Neural progenitor cell (in vitro differentiated cells): ENCODE data around the gene TRIM65. TPM values are rescaled to one million over a fixed set of nuclear protein-coding genes. Genes with fewer than 3 reads are reported as not detected.

ENCODE experiments used
- DNase-seq: peaks from one replicate; pipeline ENCODE4 v3.0.0-alpha.2; 2016; ENCODE audit warnings: low spot score
- H2AFZ ChIP-seq: fragments of 200-600 bp; sonication (generic); replicated peaks from 2 replicates; pipeline ENCODE4 v1.6.1; 2016; ENCODE audit warnings: antibody characterized with exemption
- H3F3A ChIP-seq: fragments of 200-600 bp; sonication (generic); 2 replicates; pipeline ENCODE4 v1.6.1; 2016; ENCODE audit warnings: antibody characterized with exemption, low read depth
- H3K27ac ChIP-seq: fragments of 200-600 bp; sonication (generic); 2 replicates; pipeline ENCODE4 v1.5.1; 2016; ENCODE audit warnings: mild to moderate bottlenecking
- H3K27me3 ChIP-seq: fragments of 200-600 bp; sonication (generic); 2 replicates; pipeline ENCODE4 v1.6.1; 2016; ENCODE audit warnings: mild to moderate bottlenecking, moderate library complexity
- H3K36me3 ChIP-seq: fragments of 200-600 bp; sonication (generic); 2 replicates; pipeline ENCODE4 v1.5.1; 2016
- H3K4me1 ChIP-seq: fragments of 200-600 bp; sonication (generic); 2 replicates; pipeline ENCODE4 v1.6.1; 2016; ENCODE audit warnings: mixed run types
- H3K4me2 ChIP-seq: fragments of 200-600 bp; sonication (generic); 2 replicates; pipeline ENCODE4 v1.6.1; 2016
- H3K4me3 ChIP-seq: fragments of 200-600 bp; sonication (generic); 2 replicates; pipeline ENCODE4 v1.5.1; 2016
- H3K79me2 ChIP-seq: fragments of 200-600 bp; sonication (generic); 2 replicates; pipeline ENCODE4 v1.6.1; 2016; ENCODE audit warnings: low read depth
- H3K9ac ChIP-seq: fragments of 200-600 bp; sonication (generic); 2 replicates; pipeline ENCODE4 v1.6.1; 2016
- H3K9me3 ChIP-seq: fragments of 200-600 bp; sonication (generic); 2 replicates; pipeline ENCODE4 v1.5.1; 2016; ENCODE audit warnings: low read depth
- H4K20me1 ChIP-seq: fragments of 200-600 bp; sonication (generic); 2 replicates; pipeline ENCODE4 v1.6.1; 2016; ENCODE audit warnings: low read depth
- H3K27ac Mint-ChIP-seq: 3 replicates; pipeline ENCODE4 v1.8.0; 2021; ENCODE audit warnings: mixed read lengths
- H3K27me3 Mint-ChIP-seq: 2 replicates; pipeline ENCODE4 v1.8.0; 2022; ENCODE audit warnings: low read depth, mild to moderate bottlenecking, inconsistent platforms, moderate library complexity, mixed read lengths; ENCODE audit not compliant: insufficient read depth
- H3K36me3 Mint-ChIP-seq: 3 replicates; pipeline ENCODE4 v1.8.0; 2021; ENCODE audit warnings: mixed read lengths
- H3K4me1 Mint-ChIP-seq: 3 replicates; pipeline ENCODE4 v1.8.0; 2021; ENCODE audit warnings: mixed read lengths
- H3K4me3 Mint-ChIP-seq: 3 replicates; pipeline ENCODE4 v1.8.0; 2021; ENCODE audit warnings: mild to moderate bottlenecking, moderate library complexity, mixed read lengths
- H3K9me3 Mint-ChIP-seq: 3 replicates; pipeline ENCODE4 v1.8.0; 2020; ENCODE audit warnings: mixed read lengths
- EZH2 ChIP-seq: fragments of 200-600 bp; sonication (generic); IDR thresholded peaks from 2 replicates; pipeline ENCODE4 v1.6.1; 2017; ENCODE audit warnings: antibody characterized with exemption, mild to moderate bottlenecking, moderate library complexity
- EZH2phosphoT487 ChIP-seq: fragments of 200-600 bp; sonication (generic); IDR thresholded peaks from 2 replicates; pipeline ENCODE4 v1.6.1; 2017; ENCODE audit warnings: antibody characterized with exemption
- total RNA-seq: library from RNA; depleted of rRNA; stranded (reverse); fragments of >200 nt; gene quantifications from 2 replicates; pipeline ENCODE4 v1.2.3, GENCODE V29; 2015; ENCODE audit warnings: low replicate concordance
- TF ChIP-seq, protein P1 (sequence below): fragments of 200-600 bp; sonication (generic); IDR thresholded peaks from 2 replicates; pipeline ENCODE4 v1.5.1; 2017; ENCODE audit warnings: antibody characterized with exemption, mild to moderate bottlenecking

TRIM65 gene
- total RNA-seq, 1 donor from 2014 or later: 17.2 TPM

DNA sequence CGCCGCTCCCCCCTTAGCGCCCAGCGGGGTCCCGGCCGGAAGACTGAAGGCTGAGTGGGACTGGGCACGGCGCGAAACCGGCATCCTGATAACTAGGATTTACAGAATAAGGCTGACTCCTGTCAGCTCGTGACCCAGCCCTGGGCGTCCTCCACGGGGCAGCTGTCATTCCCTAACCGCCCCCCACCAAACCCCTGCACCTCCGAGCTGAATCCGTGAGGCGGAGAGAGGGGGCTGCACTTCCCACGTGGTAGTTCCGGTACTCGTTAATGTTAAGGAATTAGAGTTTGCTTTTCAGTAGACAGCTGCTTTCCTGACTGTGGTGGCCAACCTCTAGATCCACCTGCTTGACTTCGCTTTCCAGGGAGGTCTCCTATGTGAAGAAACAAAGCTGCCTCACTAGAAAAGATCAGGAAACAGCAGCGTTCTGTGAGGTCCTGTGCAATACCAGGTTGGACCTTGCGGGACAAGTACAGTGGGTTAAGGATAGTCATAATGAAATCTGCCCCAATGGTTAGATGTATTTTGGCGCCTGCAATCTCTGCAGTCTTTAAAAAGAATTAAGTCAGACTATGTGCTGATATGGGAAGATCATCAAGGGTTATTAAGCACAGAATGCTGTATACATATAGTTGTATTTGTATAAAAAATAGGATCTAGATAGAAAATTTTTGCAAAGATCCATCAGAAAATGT lies 40.5 kb downstream of the TRIM65 start:
- DNase-seq: no peak
- Histone ChIP-seq H3F3A (peaks cover 16% of the 10 kb centered on the region), H4K20me1 (peaks cover 6% of the 10 kb centered on the region), H3K4me3 (peak overlapping the region; percentile 71), H3K4me1 (peaks cover 4% of the 10 kb centered on the region), H3K79me2 (peaks cover 22% of the 10 kb centered on the region), H3K27ac (peak overlapping the region; percentile 72), H3K27me3 (no peaks in the 10 kb centered on the region), H3K36me3 (no peaks in the 10 kb centered on the region), H3K9ac (peak overlapping the region; percentile 59), H3K9me3 (no peaks in the 10 kb centered on the region), H3K4me2 (peak overlapping the region; percentile 88), H2AFZ (peak overlapping the region; percentile 84)
- Mint-ChIP-seq H3K4me3 (no peak overlapping the region), H3K9me3 (no peaks in the 10 kb centered on the region), H3K36me3 (peaks cover 2% of the 10 kb centered on the region), H3K27me3 (peaks cover 7% of the 10 kb centered on the region), H3K27ac (peak overlapping the region; percentile 67), H3K4me1 (peaks cover 13% of the 10 kb centered on the region)
- TF ChIP-seq EZH2: no peak
- no peak for TF ChIP-seq EZH2phosphoT487
- TF ChIP-seq, protein P1, sequence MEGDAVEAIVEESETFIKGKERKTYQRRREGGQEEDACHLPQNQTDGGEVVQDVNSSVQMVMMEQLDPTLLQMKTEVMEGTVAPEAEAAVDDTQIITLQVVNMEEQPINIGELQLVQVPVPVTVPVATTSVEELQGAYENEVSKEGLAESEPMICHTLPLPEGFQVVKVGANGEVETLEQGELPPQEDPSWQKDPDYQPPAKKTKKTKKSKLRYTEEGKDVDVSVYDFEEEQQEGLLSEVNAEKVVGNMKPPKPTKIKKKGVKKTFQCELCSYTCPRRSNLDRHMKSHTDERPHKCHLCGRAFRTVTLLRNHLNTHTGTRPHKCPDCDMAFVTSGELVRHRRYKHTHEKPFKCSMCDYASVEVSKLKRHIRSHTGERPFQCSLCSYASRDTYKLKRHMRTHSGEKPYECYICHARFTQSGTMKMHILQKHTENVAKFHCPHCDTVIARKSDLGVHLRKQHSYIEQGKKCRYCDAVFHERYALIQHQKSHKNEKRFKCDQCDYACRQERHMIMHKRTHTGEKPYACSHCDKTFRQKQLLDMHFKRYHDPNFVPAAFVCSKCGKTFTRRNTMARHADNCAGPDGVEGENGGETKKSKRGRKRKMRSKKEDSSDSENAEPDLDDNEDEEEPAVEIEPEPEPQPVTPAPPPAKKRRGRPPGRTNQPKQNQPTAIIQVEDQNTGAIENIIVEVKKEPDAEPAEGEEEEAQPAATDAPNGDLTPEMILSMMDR: no peak

DNA sequence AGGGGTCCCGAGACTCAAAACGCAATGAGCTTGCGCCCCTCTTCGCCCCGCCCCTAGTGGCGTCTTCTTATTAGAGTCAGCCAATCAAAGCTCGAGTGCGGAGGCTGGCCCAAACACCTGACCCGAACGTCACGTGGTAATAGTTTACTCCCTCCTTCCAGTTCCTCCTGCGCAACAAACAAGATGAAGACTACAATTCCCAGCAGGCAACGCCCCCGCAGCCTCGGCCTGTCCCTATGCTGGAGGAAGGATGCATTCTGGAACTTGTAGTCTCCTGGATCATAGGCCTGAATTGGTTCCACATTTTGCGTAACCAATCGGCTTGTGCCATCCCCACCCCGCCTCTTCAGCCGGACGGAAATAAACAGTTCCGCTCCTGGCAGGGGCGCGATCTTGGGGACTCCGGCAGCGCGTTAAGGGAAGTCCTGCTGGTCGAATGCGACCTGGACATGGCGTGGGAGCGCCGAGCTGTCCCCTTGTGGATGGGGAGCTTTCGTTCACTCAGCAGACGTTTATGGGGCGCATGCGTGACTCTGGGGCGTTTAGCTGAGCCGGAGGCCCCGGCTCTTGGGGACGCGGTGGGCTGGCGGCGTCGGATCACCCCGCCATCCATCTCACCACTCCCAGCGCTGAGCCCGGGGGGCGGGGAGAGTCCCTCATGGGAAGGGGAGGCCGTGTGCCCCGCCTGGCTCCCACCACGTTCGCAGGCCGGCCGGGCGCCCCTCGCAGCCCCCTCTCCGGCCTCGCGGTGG lies 41.3 kb downstream of the TRIM65 start, which contains the start of gene WBP2:
Gene WBP2 (minus strand): TSS at position 26 of the 752 bp plus-strand sequence. CDS start 38 bp downstream, outside the sequence.
- peak within 1 kb of the TSS; percentile 88 for H3K4me2 ChIP-seq
- peak within 1 kb of the TSS; percentile 84 for H2AFZ ChIP-seq
- peaks cover 22% of the 10 kb centered on the region for H3K79me2 ChIP-seq
- peaks cover 6% of the 10 kb centered on the region for H4K20me1 ChIP-seq
- peak within 1 kb of the TSS; percentile 59 for H3K9ac ChIP-seq
- Mint-ChIP-seq H3K4me1 (peaks cover 13% of the 10 kb centered on the region), H3K27ac (peak within 1 kb of the TSS; percentile 81), H3K4me3 (no peak within 1 kb of the TSS), H3K27me3 (peaks cover 7% of the 10 kb centered on the region), H3K36me3 (peaks cover 2% of the 10 kb centered on the region), H3K9me3 (no peaks in the 10 kb centered on the region)
- H3K4me3 ChIP-seq: peak within 1 kb of the TSS; percentile 71
- peak; percentile 100 for DNase-seq
- H3K9me3 ChIP-seq: no peaks in the 10 kb centered on the region
- H3K27ac ChIP-seq: peak within 1 kb of the TSS; percentile 72
- no peaks in the 10 kb centered on the region for H3K27me3 ChIP-seq
- TF ChIP-seq EZH2: no peak
- TF ChIP-seq, protein P1: peak; percentile 68
- no peak for TF ChIP-seq EZH2phosphoT487
- peaks cover 4% of the 10 kb centered on the region for H3K4me1 ChIP-seq
- H3K36me3 ChIP-seq: no peaks in the 10 kb centered on the region
- peaks cover 16% of the 10 kb centered on the region for H3F3A ChIP-seq

DNA sequence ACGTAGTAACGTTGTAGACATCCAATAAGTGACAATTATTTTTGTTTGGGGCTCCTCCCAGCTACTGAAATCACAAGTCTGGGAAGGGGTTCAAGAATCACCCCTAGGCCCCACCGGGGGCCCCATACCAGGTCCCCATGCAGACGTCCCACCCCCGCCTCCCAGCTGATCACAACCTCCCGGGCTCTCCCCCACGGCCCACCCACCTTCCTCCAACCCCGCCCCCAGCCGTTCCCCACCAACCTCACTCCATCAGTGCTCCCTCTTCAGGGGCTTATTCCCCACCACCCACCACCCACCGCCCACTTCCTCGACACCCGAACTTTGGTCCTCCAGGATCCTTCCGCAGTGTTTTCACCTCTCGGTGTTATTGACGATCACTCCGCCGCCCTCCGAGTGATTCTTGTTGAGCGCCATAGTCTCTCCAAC lies 41.9 kb downstream of the TRIM65 start:
- no peak overlapping the region for H2AFZ ChIP-seq
- Mint-ChIP-seq H3K27me3 (peaks cover 7% of the 10 kb centered on the region), H3K36me3 (peaks cover 2% of the 10 kb centered on the region), H3K4me3 (no peak overlapping the region), H3K9me3 (no peaks in the 10 kb centered on the region), H3K27ac (no peak overlapping the region), H3K4me1 (peaks cover 13% of the 10 kb centered on the region)
- peaks cover 22% of the 10 kb centered on the region for H3K79me2 ChIP-seq
- no peaks in the 10 kb centered on the region for H3K27me3 ChIP-seq
- H3K36me3 ChIP-seq: no peaks in the 10 kb centered on the region
- H3K4me2 ChIP-seq: peak overlapping the region; percentile 81
- peaks cover 16% of the 10 kb centered on the region for H3F3A ChIP-seq
- peak overlapping the region; percentile 71 for H3K4me3 ChIP-seq
- TF ChIP-seq EZH2phosphoT487 (no peak), EZH2 (no peak)
- TF ChIP-seq, protein P1: no peak
- no peaks in the 10 kb centered on the region for H3K9me3 ChIP-seq
- DNase-seq: no peak
- H4K20me1 ChIP-seq: peaks cover 6% of the 10 kb centered on the region
- H3K27ac ChIP-seq: no peak overlapping the region
- peak overlapping the region; percentile 21 for H3K9ac ChIP-seq
- H3K4me1 ChIP-seq: peaks cover 4% of the 10 kb centered on the region
